Epithelial cell of prostate (primary cell): ENCODE measurements around the gene YY1.

Source experiments
- DNase-seq: peaks from one replicate; pipeline ENCODE4 v3.0.0-alpha.2; 2011; ENCODE audit warnings: low read depth, low spot score
- H3K27ac ChIP-seq: fragments of 450-650 bp; 2 replicates; pipeline ENCODE4 v1.5.1; 2017; ENCODE audit warnings: mild to moderate bottlenecking

Gene YY1

DNA sequence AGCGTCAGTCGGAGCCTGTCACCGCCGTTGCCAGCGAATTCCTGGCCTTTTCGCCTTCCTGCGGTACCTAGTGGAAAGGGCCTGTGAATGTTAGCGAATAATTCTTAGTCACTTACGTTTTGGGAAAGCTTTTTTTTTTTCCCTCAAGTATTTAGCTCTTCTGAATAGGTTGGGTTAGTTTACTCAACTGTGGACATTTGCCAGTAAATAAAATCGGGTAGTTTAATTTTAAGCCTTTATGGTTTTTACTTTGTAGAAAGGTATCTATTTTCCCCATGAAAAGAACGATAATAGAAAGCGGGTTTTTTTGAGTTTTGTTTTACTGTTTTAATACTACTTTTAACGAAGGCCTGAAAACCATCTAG, 1.7 kb downstream of the YY1 start:
- no peak for DNase-seq
- peak overlapping the region; percentile 95 for H3K27ac ChIP-seq

DNA sequence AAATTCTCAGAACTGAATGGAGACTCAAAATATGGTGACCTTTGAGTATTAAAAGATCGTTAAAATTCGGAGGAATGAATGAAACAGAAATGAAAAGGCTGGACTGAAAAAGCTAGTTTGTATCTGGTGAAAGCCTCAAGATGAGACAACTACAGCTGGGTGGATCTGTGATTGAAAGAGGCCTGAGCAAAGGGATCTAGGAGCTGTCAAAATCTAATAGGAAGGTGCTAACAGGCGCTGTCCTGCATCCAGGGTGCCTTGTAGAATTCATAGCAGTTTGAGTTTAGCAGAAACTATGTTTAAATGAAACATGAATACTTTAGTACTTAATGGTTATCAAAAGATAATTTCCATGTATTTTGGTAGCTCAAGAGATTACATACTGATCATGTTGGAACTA, 2.3 kb downstream of the YY1 start:
- DNase-seq = no peak
- H3K27ac ChIP-seq = peak overlapping the region; percentile 95

DNA sequence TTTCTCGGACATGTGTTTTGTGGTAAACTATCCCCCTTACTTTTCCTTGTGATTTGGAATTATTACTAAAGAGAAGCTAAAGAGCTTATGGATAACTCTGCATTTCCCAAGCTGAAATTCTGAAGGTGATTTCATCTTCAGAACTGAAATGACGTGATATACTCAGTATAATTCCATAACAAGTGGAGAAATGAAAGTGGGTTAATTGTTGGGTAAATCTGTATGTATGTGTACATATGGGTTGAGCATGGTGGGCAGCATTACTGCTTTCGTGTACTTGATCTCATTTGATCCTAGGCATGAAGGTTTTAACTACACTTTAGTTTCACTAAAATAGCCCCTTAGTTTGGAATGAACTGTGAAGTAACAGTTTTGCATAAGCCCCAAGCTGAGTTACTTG, 4.1 kb downstream of the YY1 start:
- H3K27ac ChIP-seq = no peak overlapping the region
- no peak for DNase-seq

DNA sequence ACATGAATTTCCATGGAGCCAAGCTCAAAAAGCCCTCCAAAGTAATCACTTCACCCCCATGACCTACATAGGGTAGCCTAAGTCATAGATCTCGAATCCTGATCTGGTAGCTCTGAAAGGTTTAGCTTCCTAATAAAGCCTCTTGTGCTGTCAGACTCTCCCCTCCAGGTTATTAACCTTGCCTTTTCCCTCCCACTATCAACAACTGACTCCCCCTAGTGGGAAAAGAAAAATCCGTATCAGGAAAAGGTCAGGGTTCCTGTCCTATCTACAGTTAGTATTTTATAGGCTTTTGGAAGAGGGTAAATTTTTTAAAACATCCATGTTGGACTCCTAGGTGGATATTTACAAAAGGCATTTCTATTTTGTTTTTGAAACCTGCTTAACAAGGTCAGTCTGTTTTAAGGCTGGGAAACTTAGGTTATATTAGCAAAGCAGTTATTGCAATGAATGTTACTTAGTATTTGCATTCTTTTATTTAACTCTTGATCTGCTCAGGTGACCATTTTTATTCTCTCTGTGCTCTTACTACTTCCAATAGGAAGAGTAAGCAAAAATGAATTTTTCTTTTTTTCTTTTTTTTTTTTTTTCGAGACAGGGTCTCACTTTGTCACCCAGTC, 8.0 kb downstream of the YY1 start:
- no peak overlapping the region for H3K27ac ChIP-seq
- DNase-seq = no peak

- DNase-seq = no peak
- H3K27ac ChIP-seq = no peak overlapping the region
Observed at GRCh38 chr14:100250732-100251465, 12.0 kb downstream of the YY1 start.

DNA sequence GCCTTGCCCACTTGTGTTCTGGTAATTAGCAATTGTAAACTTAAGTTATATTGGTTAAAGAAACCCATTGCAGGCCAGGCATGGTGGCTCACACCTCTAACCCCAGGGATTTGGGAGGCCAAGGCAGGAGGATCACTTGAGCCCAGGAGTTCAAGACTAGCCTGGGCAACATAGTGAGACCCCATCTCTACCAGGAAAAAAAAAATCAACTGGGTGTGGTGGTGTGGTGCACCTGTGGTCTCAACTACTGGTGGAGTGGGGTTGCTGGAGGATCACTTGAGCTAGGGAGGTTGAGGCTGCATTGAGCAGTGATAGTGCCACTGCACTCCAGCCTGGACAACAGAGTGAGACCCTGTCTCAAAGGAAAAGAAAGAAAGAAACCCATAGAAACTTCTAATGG, 13.7 kb downstream of the YY1 start:
- no peak for DNase-seq
- no peak overlapping the region for H3K27ac ChIP-seq

DNA sequence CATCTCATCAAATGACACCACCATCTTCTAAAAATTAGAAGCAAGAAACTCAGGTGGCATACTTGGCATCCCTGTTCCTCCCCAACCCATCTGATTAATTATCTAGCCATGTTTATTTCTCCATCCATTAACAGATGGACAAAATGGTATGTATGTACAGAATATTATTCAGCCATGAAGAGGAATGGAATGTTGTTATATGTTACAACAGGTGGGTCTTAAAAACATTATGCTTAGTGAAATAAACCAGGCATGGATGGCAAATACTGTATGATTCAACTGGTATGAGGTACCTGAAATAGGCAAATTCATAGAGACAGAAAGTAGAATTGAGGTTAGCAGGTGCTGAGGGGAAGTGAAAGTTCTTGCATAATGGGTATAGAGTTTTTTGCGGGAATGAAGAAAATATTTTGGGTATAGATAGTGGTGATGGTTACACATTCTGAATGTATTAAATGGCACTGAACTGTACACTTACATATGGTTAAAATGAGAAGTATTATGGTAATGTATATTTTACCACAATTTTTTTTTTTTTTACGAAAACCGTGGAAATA, 17.5 kb downstream of the YY1 start:
- H3K27ac ChIP-seq = no peak overlapping the region
- no peak for DNase-seq

DNA sequence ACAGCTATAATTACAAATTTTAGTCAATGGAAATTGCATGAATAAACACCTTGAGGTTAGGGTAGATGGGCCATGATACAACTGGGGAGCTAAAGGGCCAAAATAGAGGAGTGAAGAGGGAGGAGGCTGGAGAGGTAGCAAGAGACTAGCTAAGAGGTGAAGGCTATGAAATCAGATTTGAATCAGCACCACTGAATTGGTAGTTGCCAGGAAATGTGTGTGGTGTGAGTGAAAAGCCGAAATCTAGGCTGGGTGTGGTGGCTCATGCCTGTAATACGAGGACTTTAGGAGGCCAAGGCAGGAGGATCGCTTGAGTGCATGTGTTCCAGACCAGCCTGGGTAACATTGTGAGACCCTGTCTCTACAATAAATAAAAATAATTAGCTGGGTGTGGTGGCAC, 22.7 kb downstream of the YY1 start:
- no peak overlapping the region for H3K27ac ChIP-seq
- no peak for DNase-seq

DNA sequence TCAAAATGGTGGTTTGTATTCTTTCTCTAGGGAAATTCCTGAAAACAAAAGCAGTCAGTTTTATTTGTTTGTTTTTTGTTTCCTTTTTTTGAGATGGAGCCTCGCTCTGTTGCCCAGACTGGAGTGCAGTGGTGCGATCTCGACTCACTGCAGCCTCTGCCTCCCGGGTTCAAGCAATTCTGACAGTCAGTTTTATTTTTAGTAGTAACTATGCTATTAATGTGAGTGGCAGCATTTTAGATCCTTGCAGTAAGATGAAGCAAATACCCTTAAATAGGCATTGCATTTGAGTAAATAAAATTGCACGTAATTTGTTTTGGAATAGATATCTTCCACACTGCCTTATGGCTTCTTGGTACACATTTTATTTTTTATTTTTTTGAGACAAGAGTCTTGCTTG, 23.6 kb downstream of the YY1 start:
- no peak for DNase-seq
- H3K27ac ChIP-seq = no peak overlapping the region

- H3K27ac ChIP-seq = no peak overlapping the region
- no peak for DNase-seq
Observed at GRCh38 chr14:100263141-100263540, 24.2 kb downstream of the YY1 start.

GRCh38 chr14:100267990-100268389, 29.0 kb downstream of the YY1 start:
- no peak overlapping the region for H3K27ac ChIP-seq
- no peak for DNase-seq

DNA sequence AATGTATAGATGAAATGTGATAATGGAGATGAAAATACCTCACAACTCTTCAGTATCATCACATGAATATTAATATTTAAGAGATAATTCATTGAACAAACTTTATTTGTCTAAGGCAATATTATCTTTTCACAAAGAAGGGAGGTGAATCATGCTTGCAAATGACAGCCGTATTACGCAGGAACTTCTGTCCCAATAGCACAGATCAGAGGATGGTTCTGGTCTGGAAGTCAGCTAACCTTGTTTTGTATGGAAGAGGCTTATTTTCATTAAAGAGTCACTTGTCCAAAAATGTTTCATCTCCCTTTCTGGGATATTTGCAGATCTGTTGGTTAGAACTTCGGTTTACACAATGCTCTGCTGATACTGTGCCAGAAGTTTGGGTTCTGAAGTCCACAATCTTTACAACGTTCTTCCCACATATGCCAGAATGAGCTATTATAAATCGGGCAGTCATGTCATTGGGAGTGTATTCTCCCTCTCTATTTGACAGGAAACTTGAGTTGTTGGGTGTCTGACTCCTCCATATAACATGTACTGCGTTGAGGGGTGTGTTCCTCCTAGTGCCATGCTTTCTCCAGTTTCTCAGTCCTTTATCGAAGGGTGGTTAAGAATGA, 29.8 kb downstream of the YY1 start:
- no peak for DNase-seq
- H3K27ac ChIP-seq = no peak overlapping the region

DNA sequence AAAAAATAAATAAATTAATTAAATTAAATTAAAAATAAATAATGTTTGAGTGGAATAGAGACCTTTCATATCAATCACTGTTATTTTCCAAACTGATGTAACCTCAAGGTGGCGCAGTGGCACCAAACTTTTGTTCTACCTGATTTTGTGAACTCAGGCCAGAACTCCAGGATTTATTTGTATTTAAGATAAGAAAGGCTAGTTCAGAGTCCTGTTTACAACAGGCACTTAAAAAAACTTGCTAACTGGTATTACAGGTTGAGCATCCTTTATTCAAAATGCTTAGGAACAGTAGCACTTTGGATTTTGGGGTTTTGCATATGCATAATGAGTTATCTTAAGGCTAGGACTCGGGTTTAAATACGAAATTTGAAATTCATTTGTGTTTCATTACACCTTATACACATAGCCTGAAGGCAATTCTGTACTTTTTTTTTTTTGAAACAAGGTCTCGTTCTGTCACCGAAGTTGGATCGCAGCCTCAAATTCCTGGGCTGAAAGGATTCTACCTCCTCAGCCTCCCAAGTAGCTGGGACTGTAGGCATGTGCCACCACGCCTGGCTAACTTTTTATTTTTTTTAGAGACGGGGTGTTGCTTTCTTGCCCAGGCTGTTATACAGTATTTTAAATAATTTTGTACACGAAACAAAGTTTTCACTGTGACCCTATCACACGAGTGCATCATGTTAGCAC, 32.4 kb downstream of the YY1 start:
- H3K27ac ChIP-seq = no peak overlapping the region
- no peak for DNase-seq

- H3K27ac ChIP-seq = no peak overlapping the region
- DNase-seq = no peak
Observed at GRCh38 chr14:100274250-100274649, 35.3 kb downstream of the YY1 start.

DNA sequence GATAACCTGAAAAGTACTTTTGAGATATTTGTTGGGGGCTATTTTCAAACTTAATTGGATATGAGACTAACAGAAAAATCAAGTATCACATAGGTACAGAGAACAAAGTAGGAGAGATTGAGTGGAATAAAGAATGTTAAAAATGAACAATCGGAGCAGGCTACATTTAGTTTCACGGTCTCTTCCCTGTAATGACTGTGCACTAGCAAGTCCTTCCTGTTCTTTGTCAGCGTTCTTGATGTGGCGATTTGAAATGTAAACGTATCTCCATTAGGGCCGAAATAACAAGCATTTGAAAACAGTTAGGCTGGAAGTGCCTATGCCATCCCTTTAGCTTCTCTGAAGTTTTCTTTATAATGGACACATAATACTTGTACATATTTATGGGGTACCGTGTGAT, 36.3 kb downstream of the YY1 start:
- DNase-seq = no peak
- H3K27ac ChIP-seq = no peak overlapping the region

DNA sequence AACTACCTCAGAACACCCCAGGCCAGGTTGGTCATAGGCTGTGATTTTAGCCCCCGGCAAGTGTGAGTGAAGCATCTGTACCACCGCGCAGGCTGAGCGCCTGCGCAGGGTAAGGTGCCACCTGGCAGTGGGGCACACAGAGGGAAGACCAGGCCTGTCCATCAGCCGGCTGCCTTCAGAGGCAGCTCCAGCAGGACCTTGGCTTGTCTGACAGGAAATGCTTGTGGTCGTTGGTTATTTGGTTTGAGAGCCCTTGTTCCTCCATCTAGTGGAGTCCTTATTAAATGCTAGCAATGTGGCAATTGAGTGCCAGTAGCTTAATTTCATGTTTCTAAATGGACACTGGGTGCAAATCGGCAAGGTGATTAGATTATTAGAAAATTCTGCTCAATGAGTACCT, 39.8 kb downstream of the YY1 start:
- peak overlapping the region; percentile 1 for H3K27ac ChIP-seq
- no peak for DNase-seq

- DNase-seq = no peak
- no peak overlapping the region for H3K27ac ChIP-seq
Observed at GRCh38 chr14:100279133-100279532, 40.2 kb downstream of the YY1 start.

DNA sequence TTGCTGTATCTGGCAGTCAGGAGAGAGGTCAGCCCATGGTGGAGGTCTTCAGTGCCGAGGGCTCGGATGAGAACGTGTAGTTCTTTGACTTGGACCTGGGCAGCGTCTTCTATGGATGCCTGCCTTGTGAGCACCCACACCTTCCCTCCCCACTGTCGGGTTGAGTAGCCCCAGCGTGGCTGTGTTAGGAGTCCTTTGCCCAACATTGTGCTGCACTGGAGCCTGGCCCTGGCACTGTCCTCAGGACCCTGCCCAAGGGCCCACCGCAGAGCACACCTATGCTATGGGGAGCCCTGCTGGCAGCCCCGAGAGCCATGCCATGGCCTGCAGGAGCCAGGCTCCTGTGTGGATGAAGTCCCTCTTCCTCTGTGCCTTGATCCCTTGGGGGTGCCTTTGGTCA, 40.6 kb downstream of the YY1 start:
- no peak for DNase-seq
- no peak overlapping the region for H3K27ac ChIP-seq

GRCh38 chr14:100281286-100282082, 42.5 kb downstream of the YY1 start:
- peak overlapping the region; percentile 4 for H3K27ac ChIP-seq
- DNase-seq = no peak

DNA sequence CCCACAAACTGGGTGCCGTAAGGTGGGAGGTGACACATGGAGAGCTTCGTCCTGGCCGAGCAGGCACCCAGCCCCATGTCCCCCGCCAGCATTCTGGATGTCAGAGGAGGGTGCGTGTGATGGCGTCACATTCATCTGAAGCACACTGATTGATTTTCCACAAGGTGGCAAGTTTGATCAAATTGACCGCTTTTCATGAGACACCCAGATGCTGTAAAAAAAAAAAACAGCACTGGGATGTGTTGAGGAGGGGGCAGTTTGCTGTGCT, 43.1 kb downstream of the YY1 start:
- H3K27ac ChIP-seq = no peak overlapping the region
- no peak for DNase-seq
